ENCODE results near the gene CCDC187.
A peak's percentile ranks its signal among the peaks of the same experiment; 100 is the strongest.
"Not testable (repeated sequence)": the region's sequence is repeated elsewhere in the genome, so short reads cannot be mapped to it uniquely, and the experiment has no call there.

The CCDC187 gene

DNA sequence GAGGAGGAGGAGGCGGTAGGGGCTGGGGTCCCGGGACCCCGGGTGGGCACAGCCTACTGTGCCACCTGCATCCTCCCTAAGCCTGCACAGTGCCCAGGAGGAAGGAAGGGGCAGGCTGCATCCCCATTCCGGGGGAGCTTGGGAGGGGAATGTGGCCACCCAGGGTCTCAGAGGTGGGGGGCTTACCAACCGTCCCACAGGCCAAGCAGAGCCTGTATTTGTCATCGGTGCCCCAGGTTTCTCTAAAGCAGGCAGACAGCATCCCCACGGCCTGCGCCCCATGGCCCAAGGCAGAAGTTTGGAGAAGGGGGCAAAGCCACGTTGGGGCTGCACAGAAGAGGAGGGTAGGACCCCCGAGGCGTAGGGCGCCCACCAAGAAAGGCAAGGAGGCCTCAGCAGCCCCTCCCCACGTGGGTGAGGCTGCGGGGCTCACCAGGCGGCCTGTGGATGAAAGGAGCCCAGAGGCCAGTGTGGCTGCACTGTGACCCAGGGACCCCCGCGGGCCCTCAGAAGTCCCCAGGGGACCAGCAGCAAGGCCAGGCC lies 22.9 kb upstream of the CCDC187 start:
- no peak for DNase-seq (ENCODE audit: low spot score)

DNA sequence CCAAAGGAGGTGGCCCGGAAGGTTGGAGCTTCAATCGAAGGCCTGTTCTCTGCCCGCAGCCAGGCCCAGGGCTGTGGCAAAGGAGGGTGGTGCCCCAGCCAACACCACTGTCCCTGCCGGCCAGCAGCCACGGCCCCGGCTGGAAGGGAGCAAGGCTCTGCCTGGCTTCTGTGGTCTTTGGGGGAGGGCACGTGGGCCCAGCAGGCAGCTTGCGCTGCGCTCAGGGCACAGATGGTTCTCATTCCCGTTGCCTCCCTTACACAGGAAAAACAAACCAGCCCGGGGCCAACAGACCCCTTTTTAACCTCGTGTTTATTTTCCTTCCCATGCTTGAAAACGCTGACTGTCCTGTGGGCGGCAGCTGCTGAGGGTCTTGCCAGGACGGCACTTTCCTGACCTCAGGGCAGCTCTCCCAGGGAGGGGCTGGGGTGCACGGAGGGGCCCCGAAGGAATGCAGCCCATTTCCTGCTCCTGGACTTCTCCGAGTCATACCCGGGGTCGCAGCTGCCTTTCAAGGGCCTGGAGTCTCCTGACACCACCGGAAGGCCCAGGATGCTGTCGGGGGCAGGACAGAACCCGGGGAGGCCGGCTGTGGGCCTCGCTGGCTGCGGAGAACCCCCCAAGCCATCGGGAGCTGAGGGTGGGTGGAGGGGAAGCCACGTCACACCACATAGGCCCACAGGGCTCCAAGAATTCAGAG lies 22.3 kb upstream of the CCDC187 start:
- no peak for DNase-seq (ENCODE audit: low spot score)

DNA sequence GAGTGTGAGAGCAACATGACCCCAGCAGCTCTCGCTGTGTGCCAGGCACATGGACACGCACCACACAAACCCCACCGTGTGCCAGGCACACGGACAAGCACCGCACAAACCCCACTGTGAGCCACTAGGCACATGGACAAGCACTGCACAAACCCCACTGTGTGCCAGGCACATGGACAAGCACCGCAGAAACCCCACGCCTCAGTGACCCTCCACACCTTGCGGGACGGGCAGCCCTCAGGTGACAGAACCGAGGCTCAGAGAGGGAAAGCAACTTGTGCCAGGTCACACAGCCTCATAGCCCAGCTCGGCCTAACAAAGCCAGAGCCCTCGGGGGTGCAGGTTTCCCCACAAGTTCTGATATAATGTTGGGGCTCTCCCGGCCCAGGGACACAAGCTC lies 21.5 kb upstream of the CCDC187 start:
- DNase-seq (ENCODE audit: low spot score): no peak

DNA sequence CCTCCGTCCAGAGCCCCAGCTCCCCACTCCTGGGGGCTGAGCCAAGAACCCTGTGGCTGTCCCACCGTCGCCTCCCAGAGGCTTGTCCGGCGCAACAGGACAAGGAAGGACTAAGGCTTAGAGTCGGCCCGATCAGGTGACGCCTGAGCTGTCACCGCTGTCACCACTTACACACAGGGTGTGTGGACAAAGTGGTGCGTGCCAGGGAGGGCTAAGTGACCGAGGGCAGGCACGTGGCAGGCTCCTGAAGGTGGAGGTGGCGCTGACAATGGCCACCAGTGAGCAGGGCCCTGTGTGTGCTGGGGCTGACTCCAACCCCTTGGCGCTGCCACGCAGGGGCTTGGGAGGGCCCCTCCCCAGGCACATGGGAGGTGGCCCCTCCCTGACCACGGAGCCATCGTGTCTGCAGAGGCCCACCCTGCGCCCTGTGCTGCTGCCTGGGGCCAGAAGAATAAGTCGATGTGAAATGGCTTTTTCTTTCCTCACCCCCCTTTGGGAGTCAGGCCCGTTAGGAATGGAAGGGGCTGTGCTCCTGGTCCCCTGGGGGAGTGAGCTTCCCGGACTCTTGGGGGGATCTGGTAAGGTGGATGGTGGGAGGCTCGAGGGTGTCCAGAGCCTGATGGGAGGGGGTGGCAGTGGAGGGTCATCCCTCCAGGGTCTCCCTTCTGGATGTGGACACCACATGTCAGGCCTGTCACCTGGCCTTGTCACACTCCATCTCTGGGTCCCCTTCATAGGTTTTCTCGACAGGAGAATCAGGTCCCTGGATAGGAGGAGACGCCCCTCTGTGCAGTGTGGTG lies 20.8 kb upstream of the CCDC187 start:
- no peak for DNase-seq (ENCODE audit: low spot score)

DNA sequence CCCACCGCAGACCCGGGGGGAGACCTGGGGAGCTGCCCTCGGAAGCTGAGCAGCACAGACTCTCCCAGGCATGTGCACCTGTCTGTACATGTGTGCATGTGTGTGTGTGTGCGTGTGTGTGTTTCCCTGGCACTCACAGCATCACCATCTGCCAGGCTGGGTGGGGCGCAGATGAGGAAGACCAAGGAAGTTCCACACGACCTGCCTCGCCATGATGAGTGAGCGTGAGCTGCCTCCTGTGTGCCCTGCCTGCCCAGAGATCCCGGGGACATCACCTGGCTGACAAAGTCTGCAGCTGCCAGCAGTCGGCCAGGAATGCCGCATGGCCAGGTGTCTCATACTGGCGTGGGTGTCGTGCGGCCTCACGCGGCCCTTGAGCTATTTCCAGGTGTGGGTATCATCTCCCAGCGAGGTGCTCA lies 19.5 kb upstream of the CCDC187 start:
- no peak for DNase-seq (ENCODE audit: low spot score)

DNA sequence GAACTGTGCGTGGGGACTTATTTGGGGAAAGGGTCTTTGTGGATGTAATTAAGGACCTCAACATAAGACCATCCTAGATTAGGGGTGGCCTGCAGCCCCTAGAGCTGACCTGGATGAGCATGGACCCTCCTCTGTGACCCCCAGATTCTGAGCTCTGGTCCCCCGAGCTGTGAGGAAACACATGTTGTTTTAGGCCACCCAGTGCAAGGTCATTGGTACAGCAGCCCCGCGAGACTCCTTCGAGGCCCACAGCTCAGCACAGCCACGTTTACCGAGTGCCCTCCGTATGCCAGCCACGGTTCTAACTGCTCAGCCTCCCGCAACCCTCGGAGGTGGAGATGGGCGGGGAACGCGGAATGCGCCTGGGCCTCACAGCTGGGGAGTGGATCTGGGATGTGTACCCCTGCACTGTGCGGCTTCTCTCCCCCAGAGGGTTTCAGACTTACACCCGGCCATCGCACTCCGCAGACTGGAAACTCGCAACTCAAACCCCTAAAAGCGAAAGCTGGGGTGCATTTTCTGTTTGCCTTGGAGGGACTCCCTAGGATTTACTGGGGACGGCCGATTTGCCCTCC lies 18.9 kb upstream of the CCDC187 start:
- DNase-seq (ENCODE audit: low spot score): no peak

DNA sequence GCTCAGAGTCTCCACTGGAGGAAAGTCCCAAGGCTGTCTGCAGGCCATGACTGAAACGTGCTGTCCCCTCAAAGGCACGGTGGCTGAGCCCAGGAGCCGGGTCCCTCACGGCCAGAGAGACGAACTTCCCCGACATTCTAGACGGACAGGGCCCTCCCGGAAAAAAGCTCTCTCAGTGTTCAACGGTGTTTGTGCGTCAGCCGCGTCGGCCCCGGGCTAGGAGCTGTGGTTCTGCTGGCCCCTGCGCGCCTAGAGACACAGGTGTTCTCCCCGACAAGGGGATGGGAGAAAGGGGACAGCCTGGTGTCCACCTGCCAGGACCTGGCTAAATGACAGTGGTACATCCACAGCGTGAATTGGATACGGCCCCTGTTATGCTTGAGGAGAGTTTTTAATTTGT lies 17.7 kb upstream of the CCDC187 start:
- no peak for DNase-seq (ENCODE audit: low spot score)

DNA sequence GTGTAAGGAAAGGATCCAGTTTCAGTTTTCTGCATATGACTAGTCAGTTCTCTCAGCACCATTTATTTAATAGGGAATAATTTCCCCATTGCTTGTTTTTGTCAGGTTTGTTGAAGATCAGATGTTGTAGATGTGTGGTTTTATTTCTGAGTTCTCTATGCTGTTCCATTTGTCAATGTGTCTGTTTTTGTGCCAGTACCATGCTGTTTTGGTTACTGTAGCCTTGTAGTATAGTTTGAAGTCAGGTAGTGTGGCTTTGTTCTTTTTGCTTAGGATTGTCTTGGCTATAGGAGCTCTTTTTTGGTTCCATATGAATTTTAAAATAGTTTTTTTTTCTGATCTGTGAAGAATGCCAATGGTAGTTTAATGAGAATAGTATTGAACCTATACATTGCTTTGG lies 17.1 kb upstream of the CCDC187 start:
- DNase-seq (ENCODE audit: low spot score): not testable (repeated sequence)

DNA sequence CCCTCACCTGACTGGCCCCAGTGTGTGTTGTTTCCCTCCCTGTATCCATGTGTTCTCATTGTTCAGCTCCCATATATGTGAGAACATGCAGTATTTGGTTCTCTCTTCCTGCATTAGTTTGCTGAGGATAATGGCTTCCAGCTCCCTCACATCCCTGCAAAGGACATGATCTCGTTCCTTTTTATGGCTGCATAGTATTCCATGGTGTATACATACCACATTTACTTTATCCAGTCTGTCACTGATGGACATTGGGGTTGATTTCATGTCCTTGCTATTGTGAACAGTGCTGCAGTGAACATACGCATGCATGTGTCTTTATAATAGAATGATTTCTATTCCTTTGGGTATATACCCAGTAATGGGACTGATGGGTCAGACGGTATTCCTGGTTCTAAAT lies 16.1 kb upstream of the CCDC187 start:
- DNase-seq (ENCODE audit: low spot score): not testable (repeated sequence)

DNA sequence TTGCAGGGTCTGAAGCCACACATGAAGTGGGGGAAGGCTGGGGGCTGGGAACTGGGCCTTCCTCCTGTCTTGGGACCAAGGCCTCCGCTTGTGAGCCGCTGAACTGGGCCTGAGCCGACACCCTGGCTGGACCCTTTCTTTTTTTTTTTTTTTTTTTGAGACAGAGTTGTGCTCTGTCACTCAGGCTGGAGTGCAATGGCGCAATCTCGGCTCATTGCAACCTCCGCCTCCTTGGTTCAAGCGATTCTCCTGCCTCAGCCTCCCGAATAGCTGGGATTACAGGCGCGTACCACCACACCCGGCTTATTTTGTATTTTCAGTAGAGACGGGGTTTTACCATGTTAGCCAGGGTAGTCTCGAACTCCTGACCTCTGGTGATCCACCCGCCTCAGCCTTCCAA lies 15.3 kb upstream of the CCDC187 start:
- not testable (repeated sequence) for DNase-seq (ENCODE audit: low spot score)

DNA sequence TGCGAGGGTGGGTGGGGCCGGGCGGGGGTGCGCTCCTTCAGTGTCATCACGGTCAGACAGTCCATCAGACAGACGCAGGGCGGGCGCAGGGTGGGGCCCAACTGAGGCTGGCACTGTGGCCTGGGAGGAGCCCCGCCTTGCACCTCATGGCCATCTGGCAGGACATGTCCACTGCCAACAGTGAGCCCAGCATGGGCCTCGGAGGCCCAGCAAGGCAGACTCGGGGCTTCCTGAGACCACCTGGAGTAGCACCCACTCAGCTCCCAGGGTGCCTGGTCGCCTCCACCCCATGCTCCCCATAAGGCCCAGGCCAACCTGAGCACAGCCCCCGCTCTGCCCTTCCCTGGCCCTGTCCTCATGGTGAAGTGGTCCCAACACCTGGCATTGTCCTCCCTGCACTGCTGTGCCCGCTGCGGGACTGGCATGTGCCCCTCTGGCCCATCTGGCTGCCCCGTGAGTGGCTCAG lies 14.9 kb upstream of the CCDC187 start:
- DNase-seq (ENCODE audit: low spot score): no peak

DNA sequence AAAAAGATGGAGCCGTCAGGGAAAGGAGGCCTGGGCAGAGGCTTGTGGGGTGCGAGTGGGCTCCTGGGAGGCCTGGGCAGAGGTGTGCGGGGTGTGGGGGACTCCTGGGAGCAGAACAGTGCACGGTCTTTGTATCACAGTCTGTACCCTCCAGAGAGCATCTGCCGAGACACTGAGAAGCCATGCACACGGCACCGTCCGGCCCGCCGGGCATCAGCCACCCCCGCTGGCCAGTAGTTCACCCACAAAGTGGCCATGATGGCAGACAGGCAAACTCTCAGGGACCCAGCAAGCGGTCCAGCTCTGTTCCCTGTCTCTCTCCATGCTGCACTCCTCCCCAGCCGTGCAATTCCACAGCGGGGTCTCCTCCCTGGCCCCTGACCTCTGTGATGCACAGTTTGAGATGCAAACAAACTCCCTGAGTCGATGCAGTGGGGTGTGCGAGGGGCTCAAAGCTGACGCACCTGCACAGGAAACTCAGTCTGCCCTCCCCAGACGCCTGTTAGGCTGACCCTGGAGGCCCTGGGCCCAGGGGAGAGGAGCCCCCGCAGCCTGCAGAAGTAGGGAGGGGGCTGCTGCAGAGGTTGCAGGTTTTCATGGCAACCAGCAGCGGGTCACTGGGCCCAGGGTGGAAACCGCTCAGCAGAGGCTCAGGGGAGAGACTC lies 14.3 kb upstream of the CCDC187 start:
- DNase-seq (ENCODE audit: low spot score): no peak

DNA sequence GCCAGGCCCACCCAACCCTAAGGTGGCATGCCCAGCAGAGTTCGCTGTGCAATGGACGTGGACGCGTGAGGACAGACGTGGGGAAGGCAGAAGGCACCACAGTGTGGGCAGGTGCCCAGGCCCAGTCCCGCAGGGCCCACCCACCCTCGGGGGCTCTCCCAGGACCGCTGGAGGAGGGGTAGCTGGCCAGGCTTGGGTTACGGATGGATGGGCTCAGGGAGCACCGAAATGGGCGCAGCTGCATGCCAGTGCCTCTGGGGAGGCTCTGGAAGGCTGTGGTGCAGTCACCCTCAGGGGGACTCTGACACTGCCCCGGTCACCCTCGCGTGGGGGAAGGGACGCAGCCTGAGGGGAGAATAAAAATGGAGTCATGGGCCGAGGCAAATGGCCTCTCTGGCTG lies 13.8 kb upstream of the CCDC187 start:
- no peak for DNase-seq (ENCODE audit: low spot score)

DNA sequence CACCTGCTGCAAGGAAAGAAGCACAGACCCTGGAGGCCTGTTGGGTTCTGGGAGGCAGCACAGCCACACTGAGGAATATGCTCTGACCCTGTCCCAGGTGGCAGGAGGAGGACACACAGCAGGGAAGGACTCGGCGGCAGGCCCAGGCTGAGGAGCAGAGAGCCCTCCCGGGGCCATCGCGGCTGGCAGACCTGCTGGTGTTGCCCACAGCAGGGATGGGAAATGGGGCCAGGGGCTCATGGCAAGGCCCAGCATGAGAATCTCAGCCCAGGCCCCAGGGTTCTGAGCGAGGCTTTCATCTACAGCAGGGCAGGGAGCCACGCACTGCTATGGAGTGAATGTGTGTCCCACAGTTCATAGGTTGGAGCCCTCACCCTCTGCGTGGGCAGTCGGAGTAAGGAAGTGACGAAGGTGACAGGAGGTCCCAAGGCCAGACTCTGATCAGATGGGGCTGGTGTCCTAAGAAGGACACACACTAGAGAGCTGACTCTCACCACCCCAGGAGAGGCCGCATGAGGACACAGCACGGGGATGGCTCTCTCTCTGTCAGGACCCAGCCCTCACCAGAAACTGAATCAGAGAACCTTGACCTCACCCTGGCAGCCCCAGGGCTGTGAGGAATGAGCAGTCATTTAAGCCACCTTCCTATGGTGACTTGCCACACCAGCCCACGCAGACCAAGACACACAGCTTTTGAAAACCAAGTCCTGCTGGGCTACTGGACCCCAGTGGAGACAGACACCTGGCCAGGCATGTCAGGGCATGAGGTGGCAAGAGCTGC lies 13.2 kb upstream of the CCDC187 start:
- no peak for DNase-seq (ENCODE audit: low spot score)

DNA sequence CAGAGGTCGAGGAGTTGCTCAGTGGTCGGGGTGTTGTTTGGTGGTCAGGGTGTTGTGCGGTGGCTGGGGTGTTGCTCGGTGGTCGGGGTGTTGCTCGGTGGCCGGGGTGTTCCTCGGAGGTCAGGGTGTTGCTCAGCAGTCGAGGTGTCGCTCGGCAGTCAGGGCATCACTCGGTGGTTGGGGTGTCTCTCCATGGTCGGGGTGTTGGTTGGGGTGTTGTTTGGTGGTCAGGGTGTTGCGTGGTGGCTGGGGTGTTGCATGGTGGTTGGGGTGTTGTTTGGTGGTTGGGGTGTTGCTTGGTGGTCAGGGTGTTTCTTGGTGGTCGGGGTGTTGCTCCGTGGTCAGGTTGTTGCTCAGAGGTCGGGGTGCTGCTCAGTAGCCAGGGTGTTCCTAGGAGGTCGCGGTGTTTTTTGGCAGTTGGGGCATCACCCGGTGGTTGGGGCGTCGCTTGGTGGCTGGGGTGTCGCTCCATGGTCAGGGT lies 12.4 kb upstream of the CCDC187 start:
- no peak for DNase-seq (ENCODE audit: low spot score)

DNA sequence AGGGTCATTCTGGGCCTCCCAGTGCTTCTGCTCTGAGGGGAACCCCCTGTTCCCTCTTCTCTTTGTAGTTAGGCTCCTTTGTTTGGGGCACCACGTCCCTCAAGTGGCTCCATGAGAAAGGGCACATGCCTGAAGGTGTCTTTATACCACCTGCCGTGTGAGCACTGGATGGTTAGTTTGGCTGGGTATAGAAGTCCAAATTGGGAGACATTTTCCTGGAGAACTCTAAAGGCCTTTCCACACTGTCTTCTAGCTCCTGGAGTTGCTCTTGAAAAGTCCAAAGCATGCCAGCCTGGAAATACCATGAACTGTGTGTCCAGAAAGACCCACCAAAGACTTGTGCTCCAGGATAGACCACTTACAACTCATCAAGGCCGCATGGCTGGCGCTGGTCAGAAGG lies 11.1 kb upstream of the CCDC187 start:
- DNase-seq (ENCODE audit: low spot score): no peak

DNA sequence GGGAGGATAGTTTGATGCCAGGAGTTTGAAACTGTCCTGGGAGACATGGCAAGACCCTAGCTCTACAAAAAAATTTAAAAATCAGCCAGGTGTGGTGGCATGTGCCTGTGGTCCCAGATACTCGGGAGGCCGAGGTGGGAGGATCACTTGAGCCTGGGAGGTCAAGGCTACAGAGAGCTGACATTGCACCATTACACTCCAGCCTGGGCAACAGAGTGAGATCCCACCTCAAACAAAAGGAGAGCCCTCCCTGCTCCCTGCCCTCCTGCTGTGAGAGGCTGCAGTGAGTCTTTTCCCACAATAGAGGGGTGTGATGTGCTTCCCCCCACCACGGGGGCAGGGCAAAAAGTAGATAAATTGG lies 10.1 kb upstream of the CCDC187 start:
- DNase-seq (ENCODE audit: low spot score): no peak

DNA sequence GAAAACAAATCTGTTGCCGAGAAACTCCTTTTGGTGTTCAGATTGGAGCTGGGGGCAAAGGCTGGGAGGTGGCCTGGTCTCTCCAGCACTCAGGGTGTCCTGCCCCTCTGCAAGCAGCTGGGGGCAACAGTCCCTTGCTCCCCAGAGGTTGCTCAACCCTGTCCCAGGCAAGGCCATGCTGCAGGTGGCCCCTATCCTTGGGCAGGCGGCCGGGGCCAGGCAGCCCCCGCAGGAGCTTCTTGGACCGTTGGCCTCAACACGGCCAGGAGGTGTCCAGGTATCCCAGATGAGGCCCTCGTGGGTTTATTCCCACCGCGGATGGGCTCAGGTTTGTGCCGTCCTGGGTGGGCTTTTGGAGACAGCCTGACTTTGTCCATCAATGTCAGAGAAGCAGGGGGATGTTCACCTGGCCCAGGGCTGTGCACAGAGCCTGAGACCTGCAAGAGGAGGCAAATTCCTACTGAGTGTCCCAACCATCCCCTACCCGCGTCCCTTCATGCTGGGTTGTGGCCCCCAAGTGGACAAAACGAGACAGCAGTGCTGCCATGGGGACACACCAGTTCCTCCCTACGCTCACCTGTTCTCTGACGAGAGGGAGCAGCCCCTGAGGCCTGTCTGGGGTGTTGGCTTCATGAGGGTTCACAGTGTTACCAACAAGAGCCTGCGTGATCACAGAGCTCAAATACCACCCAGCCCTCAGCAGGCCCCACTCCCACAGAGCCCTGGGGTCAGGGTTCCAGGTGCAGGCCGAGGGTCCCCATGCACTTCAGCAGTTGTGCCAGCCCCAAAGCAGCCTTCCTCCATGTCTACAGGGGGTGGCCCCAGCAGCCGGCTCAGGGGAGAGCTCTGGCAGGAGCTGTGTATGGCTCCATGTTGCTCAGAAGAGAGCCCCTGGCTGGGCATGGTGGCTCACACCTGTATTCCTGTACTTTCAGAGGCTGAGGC lies 9.5 kb upstream of the CCDC187 start:
- DNase-seq (ENCODE audit: low spot score): no peak

DNA sequence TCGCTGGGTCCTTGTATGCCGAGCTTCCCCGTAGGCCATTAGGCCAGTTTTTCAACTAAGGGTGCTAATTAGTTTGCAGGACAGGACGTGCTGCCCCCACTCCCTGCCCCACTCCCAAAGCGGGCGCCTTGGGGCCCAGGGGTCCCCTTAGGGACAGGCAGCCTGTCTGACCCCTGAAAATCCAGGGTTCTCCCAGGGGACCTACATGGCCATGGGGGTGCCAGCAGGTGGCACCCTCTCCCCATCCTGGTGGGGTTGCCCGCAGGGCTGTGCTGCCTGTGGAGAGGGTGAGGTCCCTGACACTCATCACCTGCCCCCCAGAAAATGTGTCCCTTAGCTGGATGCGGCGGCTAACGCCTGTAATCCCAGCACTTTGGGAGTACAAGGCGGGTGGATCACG lies 8.5 kb upstream of the CCDC187 start:
- DNase-seq (ENCODE audit: low spot score): peak; percentile 27

DNA sequence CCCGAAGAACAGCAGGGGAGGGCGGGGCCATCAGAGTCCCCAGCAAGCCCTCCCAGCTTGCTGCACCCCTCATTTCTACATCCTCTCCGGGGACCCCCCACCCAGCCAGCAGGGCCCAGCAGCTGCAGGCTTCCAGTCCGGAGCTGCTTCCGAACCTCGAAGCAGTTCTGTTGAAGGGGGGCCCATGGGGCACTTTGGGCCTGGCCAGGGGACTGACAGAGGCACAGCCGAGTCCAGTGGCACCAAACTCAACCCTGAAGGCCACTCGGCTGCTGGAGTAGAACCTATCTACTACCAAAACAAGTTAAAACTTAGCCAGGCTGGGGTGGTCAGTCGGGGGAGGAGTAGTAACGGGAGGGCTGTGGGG lies 8.1 kb upstream of the CCDC187 start:
- DNase-seq (ENCODE audit: low spot score): no peak

Measured in activated CD4-positive, alpha-beta T cell treated with anti-CD3 and anti-CD28 coated beads, Interleukin-2, Interleukin-4, amounts not matched to agents 100 ng/mL and 50 ng/mL, durations not matched to agents 16 hours and 8 hours (primary cell).